Subcutaneous adipose tissue (tissue), 4 donors: ENCODE data around the gene SLC29A1. TPM values are rescaled to one million over a fixed set of nuclear protein-coding genes. Genes with fewer than 3 reads are reported as not detected.

Source experiments
- CTCF ChIP-seq: fragments of 450-650 bp; IDR thresholded peaks from one replicate; pipeline ENCODE4 v1.5.1; 2016; ENCODE audit warnings: low read depth, mild to moderate bottlenecking, control low read depth, antibody characterized with exemption, moderate library complexity
- total RNA-seq, 4 donors: library from RNA; depleted of rRNA; stranded (reverse); fragments of >200 nt; gene quantifications; one replicate each; pipeline ENCODE4 v1.1.0, GENCODE V29; 2016

The SLC29A1 gene
- total RNA-seq, 4 donors from 2014 or later: 86.3 to 150 (median 113) TPM

DNA sequence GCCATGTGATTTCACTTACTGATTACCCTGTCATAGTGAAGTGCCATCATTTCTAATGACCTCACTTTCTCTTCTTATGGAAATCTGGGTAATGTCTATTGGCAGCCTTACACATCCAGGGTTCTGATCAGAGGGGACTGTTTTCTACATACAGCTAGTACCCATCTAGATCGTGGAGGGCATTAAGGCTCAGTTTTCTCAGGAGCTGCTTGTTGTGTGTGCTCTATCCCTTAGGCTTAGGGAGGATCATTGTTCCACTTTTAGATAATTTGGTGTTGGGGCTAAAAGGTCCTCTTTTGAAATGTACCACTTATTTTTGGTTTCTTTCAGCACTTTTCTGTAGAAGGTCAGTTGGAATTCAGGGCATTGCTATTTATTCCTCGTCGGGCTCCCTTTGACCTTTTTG lies 27.3 kb downstream of the SLC29A1 start:
- TF ChIP-seq CTCF: no peak

DNA sequence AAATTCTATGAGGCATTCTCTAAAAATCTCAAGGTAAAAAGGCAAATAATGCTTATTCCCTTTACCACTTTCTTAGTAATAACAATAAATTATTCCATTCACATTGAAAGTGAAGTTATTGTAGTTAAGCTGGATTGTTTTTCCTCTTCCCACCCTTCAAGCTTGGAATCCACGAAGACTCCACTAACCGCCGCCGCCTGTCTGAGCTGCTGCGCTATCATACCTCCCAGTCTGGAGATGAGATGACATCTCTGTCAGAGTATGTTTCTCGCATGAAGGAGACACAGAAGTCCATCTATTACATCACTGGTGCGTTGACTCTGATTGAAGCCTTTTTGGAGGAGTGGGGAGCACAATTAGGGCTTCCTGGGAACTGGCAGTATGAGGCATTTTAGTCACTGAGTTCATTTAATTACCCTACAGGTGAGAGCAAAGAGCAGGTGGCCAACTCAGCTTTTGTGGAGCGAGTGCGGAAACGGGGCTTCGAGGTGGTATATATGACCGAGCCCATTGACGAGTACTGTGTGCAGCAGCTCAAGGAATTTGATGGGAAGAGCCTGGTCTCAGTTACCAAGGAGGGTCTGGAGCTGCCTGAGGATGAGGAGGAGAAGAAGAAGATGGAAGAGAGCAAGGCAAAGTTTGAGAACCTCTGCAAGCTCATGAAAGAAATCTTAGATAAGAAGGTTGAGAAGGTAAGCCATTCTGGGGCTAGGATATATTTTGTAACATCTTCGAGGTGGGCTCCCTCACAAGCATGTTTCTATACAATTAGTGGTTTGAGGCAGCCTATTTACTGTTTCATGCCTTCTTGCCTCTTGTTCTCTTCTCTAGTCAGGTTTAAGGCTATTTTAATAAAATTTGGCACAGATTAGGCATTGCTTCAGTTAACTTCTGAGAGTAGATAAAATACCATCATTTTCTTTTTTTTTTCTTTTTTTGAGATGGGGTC lies 28.5 kb downstream of the SLC29A1 start:
- no peak for TF ChIP-seq CTCF

- TF ChIP-seq CTCF: no peak
Measured at GRCh38 chr6:44253307-44254101, 30.1 kb downstream of the SLC29A1 start.

DNA sequence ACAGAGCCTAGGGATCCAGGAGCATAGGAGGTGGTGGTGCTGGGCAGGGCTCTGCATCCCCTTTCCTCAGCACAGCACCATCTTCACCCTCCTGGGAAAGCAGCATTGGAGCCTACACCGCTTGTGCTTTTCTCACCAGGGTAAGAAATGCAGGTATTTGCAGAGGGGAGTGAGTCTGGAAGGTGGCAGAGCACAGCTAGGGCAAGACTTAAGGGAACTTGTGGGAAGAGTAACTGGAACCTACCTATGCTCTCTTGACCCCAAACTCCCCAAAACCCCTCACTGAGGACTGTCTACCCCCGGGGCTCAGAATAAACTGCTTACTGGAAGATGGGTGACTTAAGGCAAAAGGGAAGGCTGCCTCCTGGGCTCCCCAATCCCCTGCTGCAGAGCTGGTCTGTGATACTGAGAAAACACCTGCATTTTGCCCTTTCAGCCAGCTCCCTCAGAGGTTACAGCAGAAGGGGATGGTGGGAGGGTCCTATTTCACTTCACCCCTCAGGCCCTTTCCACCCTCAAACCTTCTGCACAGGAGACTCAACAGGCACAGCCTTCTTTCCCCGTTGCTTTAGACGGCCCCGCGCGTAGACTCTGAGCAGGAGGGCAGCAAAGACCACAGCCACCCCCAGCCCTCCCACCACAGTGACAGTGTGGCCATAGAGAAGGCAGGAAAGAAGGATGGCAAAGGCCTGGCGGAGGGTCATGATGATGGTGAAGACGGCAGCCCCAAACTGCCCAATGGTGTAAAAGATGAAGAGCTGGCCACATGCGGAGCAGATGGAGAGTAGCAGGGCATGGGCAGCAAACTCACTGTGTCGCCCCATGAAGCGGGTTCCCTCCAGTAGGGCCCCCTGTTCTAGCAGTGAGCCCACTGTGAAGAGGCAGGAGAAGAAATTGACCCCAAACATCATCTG lies 31.1 kb downstream of the SLC29A1 start:
- no peak for TF ChIP-seq CTCF

DNA sequence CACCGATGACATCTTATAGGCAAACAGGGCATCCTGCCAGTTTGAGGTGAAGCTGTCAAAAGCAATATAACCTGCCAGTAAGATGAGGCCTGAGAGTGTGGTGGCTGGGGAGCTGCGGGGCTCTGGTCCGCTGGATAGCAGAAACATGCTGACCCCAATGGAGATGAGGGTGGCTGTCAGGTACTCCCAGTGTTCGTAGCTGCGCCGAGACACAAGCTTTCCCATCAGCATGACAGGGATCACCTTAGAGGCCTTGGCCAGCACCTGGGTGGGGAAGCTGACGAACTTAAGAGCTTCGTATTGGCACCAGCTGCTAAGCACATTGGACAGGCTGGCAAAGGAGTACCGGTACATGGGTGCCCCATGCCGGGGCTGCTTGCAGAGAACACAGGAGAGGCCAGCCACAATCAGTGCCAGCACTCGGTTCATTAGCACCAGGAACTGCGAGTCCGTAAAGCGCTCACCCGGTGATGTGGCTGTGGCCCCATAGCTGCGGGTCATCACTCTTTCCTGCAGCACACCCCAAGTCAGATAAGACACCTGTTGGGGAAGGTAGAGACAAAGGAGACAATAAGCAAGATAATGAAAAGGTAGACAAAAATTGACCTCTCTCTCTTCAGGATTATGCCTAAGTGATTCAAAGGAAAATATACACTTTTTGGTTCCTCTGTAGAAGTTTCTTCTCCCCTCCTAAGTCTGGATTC lies 31.9 kb downstream of the SLC29A1 start:
- no peak for TF ChIP-seq CTCF

DNA sequence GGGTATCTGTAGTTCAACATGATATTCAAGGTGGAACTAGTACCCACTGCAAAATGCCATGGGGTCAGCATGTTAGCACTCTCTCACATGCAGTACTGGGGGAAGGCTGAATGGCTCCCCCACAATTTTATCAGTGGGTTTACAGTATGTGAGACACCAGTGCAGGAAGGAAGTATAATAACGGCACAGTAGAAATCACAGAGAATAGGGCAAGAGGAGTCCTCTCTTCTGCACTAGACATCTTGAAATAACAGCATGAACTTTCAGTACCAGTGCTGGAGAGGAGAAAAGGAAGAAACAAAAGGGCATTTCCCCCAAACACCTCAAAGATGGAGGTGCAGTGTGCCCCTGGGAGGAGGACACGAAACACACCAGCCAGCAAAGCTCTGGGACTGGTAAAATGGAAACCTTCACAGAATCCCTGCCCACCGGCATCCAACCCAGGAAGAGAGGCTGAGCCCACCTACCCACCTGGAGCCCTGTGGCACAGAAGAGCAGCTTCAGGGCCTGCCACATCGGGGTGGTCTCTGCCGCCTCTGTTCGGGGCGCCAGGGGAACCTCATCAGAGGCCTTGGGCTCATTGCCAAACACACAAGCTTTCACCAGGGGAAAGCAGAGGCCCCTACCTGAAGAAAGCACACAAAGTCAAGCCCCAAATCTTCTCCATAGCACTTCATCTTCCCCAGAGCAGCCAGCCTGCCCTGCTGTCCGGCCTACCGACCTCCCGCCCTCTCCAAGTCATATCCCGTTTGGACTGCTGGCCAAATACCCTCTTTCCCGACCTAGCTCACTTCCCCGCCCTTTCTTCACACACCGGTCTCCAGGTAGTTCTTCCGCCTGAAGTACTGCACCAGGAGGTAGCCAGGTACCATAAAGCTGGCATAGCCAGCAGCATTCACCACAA lies 32.7 kb downstream of the SLC29A1 start:
- no peak for TF ChIP-seq CTCF
